Gastrocnemius medialis (tissue), 4 donors: ENCODE data around the gene ANTKMT.

Source experiments
- POLR2A ChIP-seq, 2 donors: fragments of 450-650 bp; IDR thresholded peaks; one replicate each; pipeline ENCODE4 v1.6.1; 2017; ENCODE audit warnings: antibody characterized with exemption in 2 of 2, mild to moderate bottlenecking in 2 of 2, moderate library complexity in 2 of 2
- TF ChIP-seq, protein P1 (sequence below), 5 experiments: fragments of 450-650 bp in 3 of 5; fragments of 200-600 bp in 2 of 5; sonication (generic) in 2 of 5; IDR thresholded peaks in 4 of 5; conservative IDR thresholded peaks in 1 of 5; 1 replicate in 4 of 5; 2 replicates in 1 of 5; pipeline ENCODE4 v1.5.1; 2016 to 2019; ENCODE audit warnings: antibody characterized with exemption in 5 of 5, mild to moderate bottlenecking in 3 of 5, moderate library complexity in 3 of 5

DNA sequence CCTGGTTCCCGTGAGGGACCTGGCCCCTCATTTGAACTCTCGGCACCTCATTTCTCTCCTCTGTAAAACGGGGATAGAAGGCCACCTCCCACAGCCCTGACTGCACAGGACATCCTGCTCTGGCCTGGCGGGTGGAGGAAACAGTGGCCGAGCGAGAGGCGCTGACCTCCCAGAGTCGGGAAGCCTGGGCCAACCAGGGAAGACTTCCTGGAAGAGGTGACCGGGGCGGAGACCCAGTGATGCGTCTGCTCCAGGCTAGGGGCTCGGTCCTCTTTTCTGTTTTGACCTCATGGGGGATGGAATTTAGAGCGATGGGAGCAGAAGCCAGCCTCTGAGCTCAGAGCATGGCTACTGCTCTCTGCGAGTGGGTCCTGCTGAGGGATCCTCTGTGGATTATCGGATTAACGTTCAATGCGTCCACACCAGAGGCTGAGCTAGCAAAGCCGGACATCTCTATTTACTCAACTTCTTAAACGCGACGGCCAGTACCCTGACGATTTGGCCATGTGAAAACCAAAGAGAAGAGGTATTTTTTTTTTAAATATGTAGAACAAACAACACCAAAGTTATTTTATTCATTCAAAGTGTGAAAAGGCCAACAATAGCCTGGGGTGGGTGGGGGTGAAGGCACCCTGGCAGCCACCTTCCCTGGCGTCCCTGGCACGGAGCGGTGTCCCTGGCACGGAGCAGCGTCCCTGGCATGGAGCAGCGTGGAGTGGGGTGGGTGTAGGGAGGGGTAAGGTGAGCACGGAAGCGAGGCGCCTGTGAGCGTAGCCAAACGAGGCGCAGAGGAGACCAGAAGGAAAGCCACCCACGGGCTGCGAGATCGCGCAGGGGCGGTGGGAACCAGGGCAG is 30.4 kb downstream of the ANTKMT start:
- no peak for TF ChIP-seq POLR2A (IDR thresholded peaks at IDR 0.05)
- TF ChIP-seq, protein P1, sequence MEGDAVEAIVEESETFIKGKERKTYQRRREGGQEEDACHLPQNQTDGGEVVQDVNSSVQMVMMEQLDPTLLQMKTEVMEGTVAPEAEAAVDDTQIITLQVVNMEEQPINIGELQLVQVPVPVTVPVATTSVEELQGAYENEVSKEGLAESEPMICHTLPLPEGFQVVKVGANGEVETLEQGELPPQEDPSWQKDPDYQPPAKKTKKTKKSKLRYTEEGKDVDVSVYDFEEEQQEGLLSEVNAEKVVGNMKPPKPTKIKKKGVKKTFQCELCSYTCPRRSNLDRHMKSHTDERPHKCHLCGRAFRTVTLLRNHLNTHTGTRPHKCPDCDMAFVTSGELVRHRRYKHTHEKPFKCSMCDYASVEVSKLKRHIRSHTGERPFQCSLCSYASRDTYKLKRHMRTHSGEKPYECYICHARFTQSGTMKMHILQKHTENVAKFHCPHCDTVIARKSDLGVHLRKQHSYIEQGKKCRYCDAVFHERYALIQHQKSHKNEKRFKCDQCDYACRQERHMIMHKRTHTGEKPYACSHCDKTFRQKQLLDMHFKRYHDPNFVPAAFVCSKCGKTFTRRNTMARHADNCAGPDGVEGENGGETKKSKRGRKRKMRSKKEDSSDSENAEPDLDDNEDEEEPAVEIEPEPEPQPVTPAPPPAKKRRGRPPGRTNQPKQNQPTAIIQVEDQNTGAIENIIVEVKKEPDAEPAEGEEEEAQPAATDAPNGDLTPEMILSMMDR (IDR thresholded peaks at IDR 0.05 in 4 of 5, conservative IDR thresholded peaks at IDR 0.05 in 1 of 5): no peak
